HCT116 (cell line): Measurements from ENCODE around the gene UCK1. TPM values are rescaled to one million over a fixed set of nuclear protein-coding genes. Genes with fewer than 3 reads are reported as not detected.

Experiments
- ATAC-seq: fragments of 200-7000 bp; cut with Tn5 transposase; 2 replicates; pipeline ENCODE4 v1.9.1; 2020; ENCODE audit warnings: mild to moderate bottlenecking, moderate library complexity
- BruUV-seq: library from RNA; stranded (reverse); fragments of 400-500 nt; replicated peaks from 2 replicates; lab custom pipeline; 2021; lab: Mats Ljungman, UMichigan
- CTCF ChIA-PET: fragments of 300-600 bp; sonication (Branson Sonifier 250); formaldehyde crosslinking; loops from one replicate; lab custom pipeline; 2021; ENCODE audit warnings: antibody characterized with exemption; lab: Charles Lee
- POLR2A ChIA-PET: fragments of 300-600, 350-600 bp; sonication (Branson Sonifier 250); formaldehyde crosslinking; loops from one replicate; lab custom pipeline; 2021; ENCODE audit warnings: antibody characterized with exemption; lab: Charles Lee
- RAD21 ChIA-PET, 2 experiments: fragments of 300-600 bp; sonication (Branson Sonifier 250); formaldehyde crosslinking; loops; one replicate each; lab custom pipeline; 2023; ENCODE audit warnings: low total read pairs in 2 of 2; ENCODE audit not compliant: uncharacterized antibody in 2 of 2, unreplicated experiment in 2 of 2, low non-redundant PET in 1 of 2; lab: Charles Lee
- DNase-seq: peaks from one replicate; pipeline ENCODE4 v3.0.0-alpha.2; 2010; ENCODE audit warnings: low read depth, low spot score
- H2AFZ ChIP-seq: fragments of 200-600 bp; shearing (Covaris generic), sonication (generic); 2 replicates; pipeline ENCODE4 v1.6.1; 2017; ENCODE audit warnings: low read depth, mixed run types, mixed read lengths, antibody characterized with exemption, low read length; ENCODE audit not compliant: poor library complexity, severe bottlenecking
- H3K27ac ChIP-seq: 2 replicates; pipeline ENCODE4 v1.5.1; 2012; ENCODE audit warnings: low read depth, low read length
- H3K27me3 ChIP-seq: fragments of 200-600 bp; sonication (generic); 2 replicates; pipeline ENCODE4 v1.6.1; 2016; ENCODE audit warnings: mixed run types, low read length, mixed read lengths; ENCODE audit not compliant: insufficient read depth
- H3K36me3 ChIP-seq, 2 experiments: fragments of 200-500 bp in 1 of 2; fragments of 200-600 bp in 1 of 2; sonication (Bioruptor generic) in 1 of 2; sonication (generic) in 1 of 2; 2 replicates each; pipeline versions ENCODE4 v1.5.1 to v1.6.1; 2014 to 2016; ENCODE audit warnings: low read length in 2 of 2, inconsistent platforms in 1 of 2, mixed read lengths in 1 of 2, mixed run types in 1 of 2; ENCODE audit not compliant: insufficient read depth in 2 of 2, control insufficient read depth in 1 of 2
- H3K4me1 ChIP-seq, 2 experiments: fragments of 200-600 bp in 1 of 2; sonication (generic) in 1 of 2; 2 replicates each; pipeline versions ENCODE4 v1.5.1 to v1.6.1; 2012 to 2017; ENCODE audit warnings: low read length in 2 of 2, inconsistent platforms in 1 of 2, mild to moderate bottlenecking in 1 of 2, mixed read lengths in 1 of 2, mixed run types in 1 of 2, moderate library complexity in 1 of 2; ENCODE audit not compliant: insufficient read depth in 2 of 2, control insufficient read depth in 1 of 2
- H3K4me2 ChIP-seq: fragments of 200-600 bp; sonication (generic); 2 replicates; pipeline ENCODE4 v1.6.1; 2017; ENCODE audit warnings: mixed run types, low read length, mixed read lengths
- H3K4me3 ChIP-seq, 2 experiments: fragments of 200-600 bp in 1 of 2; sonication (generic) in 1 of 2; replicated peaks in 1 of 2; 2 replicates each; pipeline ENCODE4 v1.5.1; 2011 to 2016; ENCODE audit warnings: low read length in 2 of 2, control low read depth in 1 of 2, low read depth in 1 of 2, mild to moderate bottlenecking in 1 of 2, mixed read lengths in 1 of 2, mixed run types in 1 of 2
- H3K79me2 ChIP-seq: fragments of 200-600 bp; sonication (generic); 2 replicates; pipeline ENCODE4 v1.6.1; 2017; ENCODE audit warnings: mild to moderate bottlenecking, mixed run types, low read length, moderate library complexity, mixed read lengths; ENCODE audit not compliant: insufficient read depth
- H3K9ac ChIP-seq: fragments of 200-600 bp; sonication (generic); 2 replicates; pipeline ENCODE4 v1.6.1; 2016; ENCODE audit warnings: low read length, mixed read lengths
- H3K9me2 ChIP-seq: fragments of 200-600 bp; sonication (generic), shearing (Covaris generic); 2 replicates; pipeline ENCODE4 v1.6.1; 2017; ENCODE audit warnings: mixed run types, mild to moderate bottlenecking, moderate library complexity; ENCODE audit not compliant: insufficient read depth
- H3K9me3 ChIP-seq, 2 experiments: fragments of 200-500 bp in 1 of 2; fragments of 200-600 bp in 1 of 2; sonication (Bioruptor generic) in 1 of 2; sonication (generic) in 1 of 2; 2 replicates each; pipeline ENCODE4 v1.6.1; 2014 to 2017; ENCODE audit warnings: low read length in 2 of 2, mixed read lengths in 2 of 2, inconsistent platforms in 1 of 2, low read depth in 1 of 2, mild to moderate bottlenecking in 1 of 2, mixed run types in 1 of 2, moderate library complexity in 1 of 2; ENCODE audit not compliant: control insufficient read depth in 1 of 2, insufficient read depth in 1 of 2
- H4K20me1 ChIP-seq: fragments of 200-600 bp; sonication (generic), shearing (Covaris generic); 2 replicates; pipeline ENCODE4 v1.6.1; 2017; ENCODE audit warnings: mixed run types, mild to moderate bottlenecking, moderate library complexity; ENCODE audit not compliant: insufficient read depth
- ATF3 ChIP-seq: IDR thresholded peaks from 2 replicates; pipeline ENCODE4 v1.6.1; 2012
- CTCF ChIP-seq, 3 experiments: fragments of 200-600 bp in 1 of 3; sonication (generic) in 1 of 3; IDR thresholded peaks in 2 of 3; conservative IDR thresholded peaks in 1 of 3; 2 replicates each; pipeline ENCODE4 v1.5.1; 2012 to 2017; ENCODE audit warnings: low read depth in 2 of 3, low read length in 2 of 3, antibody characterized with exemption in 1 of 3, borderline replicate concordance in 1 of 3, control low read depth in 1 of 3, mild to moderate bottlenecking in 1 of 3, mixed read lengths in 1 of 3, mixed run types in 1 of 3, moderate library complexity in 1 of 3; ENCODE audit not compliant: insufficient read depth in 1 of 3
- FOSL1 ChIP-seq: IDR thresholded peaks from 2 replicates; pipeline ENCODE4 v1.6.1; 2012; ENCODE audit warnings: low read depth
- JUND ChIP-seq: IDR thresholded peaks from 2 replicates; pipeline ENCODE4 v1.6.1; 2012
- MAX ChIP-seq: IDR thresholded peaks from 2 replicates; pipeline ENCODE4 v1.6.1; 2012
- POLR2AphosphoS5 ChIP-seq: IDR thresholded peaks from 2 replicates; pipeline ENCODE4 v1.6.1; 2011; ENCODE audit warnings: mild to moderate bottlenecking, low read depth, low read length, moderate library complexity
- RAD21 ChIP-seq: IDR thresholded peaks from 2 replicates; pipeline ENCODE4 v1.6.1; 2012; ENCODE audit warnings: low read depth, mild to moderate bottlenecking
- REST ChIP-seq: IDR thresholded peaks from 2 replicates; pipeline ENCODE4 v1.6.1; 2012; ENCODE audit warnings: low read depth
- SP1 ChIP-seq: IDR thresholded peaks from 2 replicates; pipeline ENCODE4 v1.6.1; 2012; ENCODE audit warnings: low read depth
- SRF ChIP-seq: IDR thresholded peaks from 2 replicates; pipeline ENCODE4 v1.6.1; 2012; ENCODE audit warnings: low read depth
- TCF7L2 ChIP-seq: IDR thresholded peaks from 2 replicates; pipeline ENCODE4 v1.7.0; 2011; ENCODE audit warnings: borderline replicate concordance, inconsistent platforms; ENCODE audit not compliant: insufficient read depth, insufficient read length; ENCODE audit errors: extremely low read depth
- YY1 ChIP-seq: IDR thresholded peaks from 2 replicates; pipeline ENCODE4 v1.6.1; 2011; ENCODE audit warnings: low read length, low read depth, moderate library complexity, mild to moderate bottlenecking; ENCODE audit not compliant: insufficient replicate concordance; ENCODE audit errors: extremely low read depth
- ZNF274 ChIP-seq: fragments of 200-500 bp; sonication (Bioruptor generic); IDR thresholded peaks from 2 replicates; pipeline ENCODE4 v1.6.1; 2014; ENCODE audit warnings: mild to moderate bottlenecking, low read depth, low read length, inconsistent platforms
- intact Hi-C: fragments of 100-400 bp; cut with micrococcal nuclease; formaldehyde crosslinking; loops from 2 replicates; pipeline ENCODE4 v1.10.0; 2022
- total RNA-seq: library from RNA; stranded (reverse); gene quantifications from one replicate; pipeline ENCODE4 v1.2.1, GENCODE V29; 2021; ENCODE audit not compliant: unreplicated experiment

The UCK1 gene
- total RNA-seq, 1 experiment from 2014 or later = 17.5 TPM

- Histone ChIP-seq H4K20me1 (peaks cover 6% of the 10 kb centered on the region; the same call in 1 of the 2 replicates), H3K4me2 (no peak overlapping the region), H3K4me3 (no peak overlapping the region), H3K4me1 (no peaks in the 10 kb centered on the region), H3K9me2 (no peaks in the 10 kb centered on the region), H3K36me3 (peaks cover 61 to 77% of the 10 kb centered on the region in 2 experiments), H3K9ac (no peak overlapping the region), H3K79me2 (peaks cover 84% of the 10 kb centered on the region), H2AFZ (no peak overlapping the region), H3K27ac (no peak overlapping the region), H3K27me3 (no peaks in the 10 kb centered on the region), H3K9me3 (no peaks in the 10 kb centered on the region)
- RAD21 ChIA-PET = no interaction called here
- ATAC-seq = no peak
- no peak for DNase-seq
- CTCF ChIA-PET = no interaction called here
- POLR2A ChIA-PET = no interaction called here
- TF ChIP-seq JUND = no peak
- TF ChIP-seq CTCF (IDR thresholded peaks at IDR 0.05 in 2 of 3, conservative IDR thresholded peaks at IDR 0.05 in 1 of 3; ENCODE audit: borderline replicate concordance in 1 of 3, insufficient read depth in 1 of 3, low read depth in 2 of 3, low read length in 2 of 3) = no peak
- TF ChIP-seq RAD21 = no peak
- TF ChIP-seq FOSL1 = no peak
- no peak for TF ChIP-seq YY1
- TF ChIP-seq REST = no peak
- TF ChIP-seq TCF7L2 = no peak
- TF ChIP-seq SRF = no peak
- no peak for TF ChIP-seq POLR2AphosphoS5
- no peak for TF ChIP-seq MAX
- no peak for TF ChIP-seq ATF3
- TF ChIP-seq SP1 = no peak
- no peak for TF ChIP-seq ZNF274
- intact Hi-C loops = no loop called here
- TSS peak; percentile 17 for BruUV-seq
These were observed 55.7 kb downstream of the UCK1 start for GRCh38 chr9:131475111-131475955.
